HepG2 (cell line): ENCODE data around the gene YPEL5. TPM values are rescaled to one million over a fixed set of nuclear protein-coding genes. Genes with fewer than 3 reads are reported as not detected.
A peak's percentile ranks its signal among the peaks of the same experiment; 100 is the strongest.

ENCODE experiments used
- DMAP1 ChIP-seq: IDR thresholded peaks from 2 replicates; pipeline ENCODE4 v1.6.1; 2016
- DZIP1 ChIP-seq: sonication (generic); formaldehyde crosslinking; IDR thresholded peaks from 2 replicates; pipeline ENCODE4 v1.5.0; 2020; ENCODE audit warnings: mild to moderate bottlenecking, missing genetic modification reagents
- EED ChIP-seq: sonication (generic); formaldehyde crosslinking; IDR thresholded peaks from 2 replicates; pipeline ENCODE4 v1.5.0; 2020; ENCODE audit warnings: mild to moderate bottlenecking, missing genetic modification reagents
- HDAC1 ChIP-seq: sonication (generic); formaldehyde crosslinking; IDR thresholded peaks from 2 replicates; pipeline ENCODE4 v1.5.1; 2020; ENCODE audit warnings: mild to moderate bottlenecking, missing genetic modification reagents
- HDAC2 ChIP-seq: sonication (generic); formaldehyde crosslinking; IDR thresholded peaks from 2 replicates; pipeline ENCODE4 v1.4.0; 2020; ENCODE audit warnings: missing genetic modification reagents
- HOMEZ ChIP-seq: IDR thresholded peaks from 2 replicates; pipeline ENCODE4 v1.6.1; 2016; ENCODE audit warnings: low read depth
- KDM5B ChIP-seq: sonication (generic); formaldehyde crosslinking; IDR thresholded peaks from 2 replicates; pipeline ENCODE4 v1.4.0; 2020; ENCODE audit warnings: missing genetic modification reagents, mild to moderate bottlenecking, borderline replicate concordance
- NFKB2 ChIP-seq: sonication (generic); formaldehyde crosslinking; IDR thresholded peaks from 2 replicates; pipeline ENCODE4 v1.4.0; 2020; ENCODE audit warnings: missing genetic modification reagents, borderline replicate concordance
- POGK ChIP-seq: sonication (generic); formaldehyde crosslinking; conservative IDR thresholded peaks from 2 replicates; pipeline ENCODE4 v1.8.0; 2022; ENCODE audit warnings: mild to moderate bottlenecking, moderate library complexity, missing genetic modification reagents
- TAF1 ChIP-seq: sonication (generic); formaldehyde crosslinking; IDR thresholded peaks from 2 replicates; pipeline ENCODE4 v1.4.0; 2020; ENCODE audit warnings: missing genetic modification reagents
- ZBTB7B ChIP-seq: sonication (generic); formaldehyde crosslinking; IDR thresholded peaks from 2 replicates; pipeline ENCODE4 v1.4.0; 2020; ENCODE audit warnings: missing genetic modification reagents
- ZNF317 ChIP-seq: sonication (generic); formaldehyde crosslinking; IDR thresholded peaks from 2 replicates; pipeline ENCODE4 v1.5.0; 2020; ENCODE audit warnings: mild to moderate bottlenecking, missing genetic modification reagents
- ZNF792 ChIP-seq: IDR thresholded peaks from 2 replicates; pipeline ENCODE4 v1.6.1; 2016
- polyA plus RNA-seq, 8 experiments: library from polyadenylated mRNA; depleted of rRNA in 3 of 8; stranded (reverse) in 7 of 8; unstranded in 1 of 8; fragments of >200 nt; fragmentation: Illumina TruSeq in 4 of 8; extraction: Trizol in 4 of 8; gene quantifications; 2 replicates each; pipeline versions ENCODE4 v1.2.1 to v1.2.3, GENCODE V29; 2011 to 2016; ENCODE audit warnings: low read depth in 4 of 8, missing spikeins in 1 of 8, mixed read lengths in 1 of 8; ENCODE audit not compliant: insufficient read depth in 1 of 8
- total RNA-seq, 5 experiments: library from RNA; depleted of rRNA; stranded (reverse); fragments of >200 nt; fragmentation: Illumina TruSeq; extraction: Trizol; gene quantifications; 2 replicates each; pipeline ENCODE4 v1.2.3, GENCODE V29; 2016; ENCODE audit warnings: low read depth in 1 of 5
- TF ChIP-seq, protein P1 (sequence below), 2 experiments: sonication (generic) in 1 of 2; formaldehyde crosslinking in 1 of 2; IDR thresholded peaks; 2 replicates each; pipeline versions ENCODE4 v1.6.1 to v1.9.0; 2014 to 2022; ENCODE audit warnings: antibody characterized with exemption in 1 of 2, borderline replicate concordance in 1 of 2, inconsistent platforms in 1 of 2, low read depth in 1 of 2, missing genetic modification reagents in 1 of 2
- TF ChIP-seq, protein P2 (sequence below): sonication (generic); formaldehyde crosslinking; IDR thresholded peaks from 2 replicates; pipeline ENCODE4 v1.5.0; 2020; ENCODE audit warnings: missing genetic modification reagents

The YPEL5 gene
- total and polyA plus RNA-seq, 2 of the 13 experiments (the other 11 are each of a cell fraction or from before 2014, with no cell fraction given) = 12.7 to 49.7 TPM

DNA sequence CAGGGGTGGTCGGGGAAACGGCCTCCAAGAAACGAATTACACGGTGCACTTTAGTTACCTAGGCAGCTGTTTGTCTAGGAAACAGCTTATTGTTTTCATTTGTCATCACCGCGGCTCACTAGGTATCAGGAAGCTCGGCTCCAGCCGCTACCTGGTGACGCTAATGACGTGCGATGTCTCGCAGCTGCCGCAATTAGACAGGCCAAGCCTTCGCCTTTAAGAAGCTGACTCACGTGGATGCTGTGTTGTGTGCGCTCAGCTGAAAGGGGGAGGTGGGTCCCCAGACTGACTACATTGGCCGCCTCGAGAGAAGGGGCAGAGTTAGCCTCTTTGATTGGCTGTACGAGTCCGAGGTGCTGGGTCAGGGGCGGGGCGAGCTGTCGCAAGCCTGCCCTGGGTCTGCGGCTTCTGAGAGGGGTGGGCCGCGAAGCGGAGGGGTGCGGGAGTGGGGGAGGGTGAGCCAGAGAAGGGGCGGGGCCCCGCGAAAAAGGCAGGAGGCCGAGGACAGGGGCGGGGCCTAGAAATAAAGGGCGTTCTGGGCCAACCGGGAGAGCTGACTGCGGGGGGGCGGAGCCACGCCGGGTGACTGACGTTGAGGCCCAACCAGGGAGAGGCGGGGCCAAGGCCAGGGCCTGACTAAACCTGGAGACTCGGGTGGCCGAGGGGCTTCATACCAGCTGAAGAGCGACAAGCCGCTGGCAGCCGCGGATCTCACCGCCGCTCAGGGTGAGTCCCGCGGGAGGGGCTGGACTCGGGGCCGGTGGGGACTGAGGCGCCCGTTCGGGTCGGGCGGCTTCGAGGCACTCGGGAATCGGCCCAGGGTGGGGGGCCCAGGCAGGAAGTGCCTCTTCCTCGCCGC lies at the start of gene YPEL5 (continued):
- TF ChIP-seq, protein P1, sequence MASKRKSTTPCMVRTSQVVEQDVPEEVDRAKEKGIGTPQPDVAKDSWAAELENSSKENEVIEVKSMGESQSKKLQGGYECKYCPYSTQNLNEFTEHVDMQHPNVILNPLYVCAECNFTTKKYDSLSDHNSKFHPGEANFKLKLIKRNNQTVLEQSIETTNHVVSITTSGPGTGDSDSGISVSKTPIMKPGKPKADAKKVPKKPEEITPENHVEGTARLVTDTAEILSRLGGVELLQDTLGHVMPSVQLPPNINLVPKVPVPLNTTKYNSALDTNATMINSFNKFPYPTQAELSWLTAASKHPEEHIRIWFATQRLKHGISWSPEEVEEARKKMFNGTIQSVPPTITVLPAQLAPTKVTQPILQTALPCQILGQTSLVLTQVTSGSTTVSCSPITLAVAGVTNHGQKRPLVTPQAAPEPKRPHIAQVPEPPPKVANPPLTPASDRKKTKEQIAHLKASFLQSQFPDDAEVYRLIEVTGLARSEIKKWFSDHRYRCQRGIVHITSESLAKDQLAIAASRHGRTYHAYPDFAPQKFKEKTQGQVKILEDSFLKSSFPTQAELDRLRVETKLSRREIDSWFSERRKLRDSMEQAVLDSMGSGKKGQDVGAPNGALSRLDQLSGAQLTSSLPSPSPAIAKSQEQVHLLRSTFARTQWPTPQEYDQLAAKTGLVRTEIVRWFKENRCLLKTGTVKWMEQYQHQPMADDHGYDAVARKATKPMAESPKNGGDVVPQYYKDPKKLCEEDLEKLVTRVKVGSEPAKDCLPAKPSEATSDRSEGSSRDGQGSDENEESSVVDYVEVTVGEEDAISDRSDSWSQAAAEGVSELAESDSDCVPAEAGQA (IDR thresholded peaks at IDR 0.05; ENCODE audit: low read depth) = peak; percentile 55; the same call in 1 of the 2 replicates
- TF ChIP-seq, protein P1 (CRISPR knock-in tag; IDR thresholded peaks at IDR 0.05; ENCODE audit: borderline replicate concordance) = no peak; the same call in 1 of the 2 replicates
- TF ChIP-seq TAF1 (CRISPR knock-in tag) = peak; percentile 66
- peak; percentile 11; the same call in 1 of the 2 replicates for TF ChIP-seq ZNF792 (CRISPR knock-in tag)
- peak; percentile 48; the same call in 1 of the 2 replicates for TF ChIP-seq KDM5B
- TF ChIP-seq DZIP1 = no peak
- TF ChIP-seq, protein P2, sequence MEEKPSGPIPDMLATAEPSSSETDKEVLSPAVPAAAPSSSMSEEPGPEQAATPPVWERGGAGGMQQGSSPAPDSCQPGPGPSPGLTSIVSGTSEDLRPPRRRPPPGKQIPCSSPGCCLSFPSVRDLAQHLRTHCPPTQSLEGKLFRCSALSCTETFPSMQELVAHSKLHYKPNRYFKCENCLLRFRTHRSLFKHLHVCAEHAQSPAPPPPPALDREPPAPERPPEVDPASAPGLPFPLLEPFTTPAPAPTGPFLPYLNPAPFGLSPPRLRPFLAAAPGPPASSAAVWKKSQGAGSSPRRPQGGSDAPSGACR = peak; percentile 6; the same call in 1 of the 2 replicates
- peak; percentile 70; the same call in 1 of the 2 replicates for TF ChIP-seq NFKB2 (CRISPR knock-in tag)
- TF ChIP-seq HOMEZ (CRISPR knock-in tag) = peak; percentile 95
- TF ChIP-seq EED (CRISPR knock-in tag) = peak; percentile 66; the same call in 1 of the 2 replicates
- TF ChIP-seq HDAC1 (CRISPR knock-in tag) = peak; percentile 93
- peak; percentile 25; the same call in 1 of the 2 replicates for TF ChIP-seq POGK (CRISPR knock-in tag)
- TF ChIP-seq ZBTB7B = peak; percentile 90
- 0 out of 2 replicates have a peak, but pooled peaks have one; percentile 17 for TF ChIP-seq DMAP1
- 0 out of 2 replicates have a peak, but pooled peaks have one; percentile 5 for TF ChIP-seq ZNF317 (CRISPR knock-in tag)
- TF ChIP-seq HDAC2 = peak; percentile 64
